Neural progenitor cell (in vitro differentiated cells): Measurements from ENCODE around the gene PHF24.

Experiments used
- CTCF ChIP-seq: fragments of 200-600 bp; sonication (generic); IDR thresholded peaks from 2 replicates; pipeline ENCODE4 v1.5.1; 2017; ENCODE audit warnings: antibody characterized with exemption, mild to moderate bottlenecking
- EZH2 ChIP-seq: fragments of 200-600 bp; sonication (generic); IDR thresholded peaks from 2 replicates; pipeline ENCODE4 v1.6.1; 2017; ENCODE audit warnings: antibody characterized with exemption, mild to moderate bottlenecking, moderate library complexity

GRCh38 chr9:35001803-35002502 lies 43.9 kb downstream of the PHF24 start:
- TF ChIP-seq CTCF (no peak), EZH2 (no peak)
